Transverse colon (tissue), 4 donors: ENCODE measurements around the gene SREBF2. TPM values are rescaled to one million over a fixed set of nuclear protein-coding genes. Genes with fewer than 3 reads are reported as not detected.

Experiments used
- DNase-seq: peaks from one replicate; pipeline ENCODE4 v3.0.0-alpha.2; 2019
- H3K27ac ChIP-seq, 4 donors: fragments of 200-600 bp; sonication (generic); 2 replicates each; pipeline ENCODE4 v1.5.1; 2016 to 2018; ENCODE audit warnings: inconsistent platforms in 4 of 4
- H3K27me3 ChIP-seq: fragments of 200-600 bp; sonication (generic); 2 replicates; pipeline ENCODE4 v1.5.1; 2017; ENCODE audit warnings: inconsistent platforms
- H3K36me3 ChIP-seq, 4 donors: fragments of 200-600 bp; sonication (generic); 2 replicates each; pipeline ENCODE4 v1.5.1; 2017 to 2019; ENCODE audit warnings: inconsistent platforms in 4 of 4
- H3K4me1 ChIP-seq, 4 donors: fragments of 200-600 bp; sonication (generic); 2 replicates each; pipeline ENCODE4 v1.5.1; 2017 to 2020; ENCODE audit warnings: inconsistent platforms in 4 of 4
- H3K4me3 ChIP-seq, 4 donors: fragments of 200-600 bp; sonication (generic); 1 replicate in 1 of 4; 2 replicates in 3 of 4; pipeline versions ENCODE4 v1.5.1 to v1.6.1; 2017 to 2019; ENCODE audit warnings: inconsistent platforms in 4 of 4
- H3K9me3 ChIP-seq, 2 donors: fragments of 200-600 bp; sonication (generic); 2 replicates each; pipeline ENCODE4 v1.5.1; 2017 to 2019; ENCODE audit warnings: inconsistent platforms in 2 of 2
- EP300 ChIP-seq: sonication (generic); formaldehyde crosslinking; IDR thresholded peaks from one replicate; pipeline ENCODE4 v1.6.1; 2017; ENCODE audit warnings: antibody characterized with exemption, low read depth
- POLR2A ChIP-seq: fragments of 450-650 bp; IDR thresholded peaks from one replicate; pipeline ENCODE4 v1.6.1; 2016; ENCODE audit warnings: antibody characterized with exemption, mild to moderate bottlenecking, moderate library complexity
- POLR2AphosphoS5 ChIP-seq, 3 donors: sonication (generic); formaldehyde crosslinking; IDR thresholded peaks; one replicate each; pipeline ENCODE4 v1.6.1; 2016; ENCODE audit warnings: antibody characterized with exemption in 3 of 3
- WGBS, 2 donors: methylation state at CpG; one replicate each; pipeline ENCODE4 v1.1.5; 2018; ENCODE audit warnings: low coverage in 1 of 2; 5-methylcytosine and 5-hydroxymethylcytosine counted together
- in situ Hi-C, 4 donors: fragments of 200-750 bp; cut with MboI; loops; one replicate each; pipeline versions ENCODE4 v1.15.0 to v1.15.1; 2017; ENCODE audit warnings: low sequenced_read_pairs in 3 of 4, low pct_ligation_motif_present in 1 of 4, low pct_unique_long_range_greater_than_20kb in 1 of 4
- intact Hi-C: fragments of 100-400 bp; cut with DNase I; formaldehyde crosslinking; loops from one replicate; pipeline ENCODE4 v1.15.1; 2023; ENCODE audit warnings: low total_unique reads
- total RNA-seq, 4 donors: library from RNA; depleted of rRNA; stranded (reverse); fragments of >200 nt; gene quantifications; one replicate each; pipeline ENCODE4 v1.1.0, GENCODE V29; 2016
- TF ChIP-seq, protein P1 (sequence below), 5 experiments: fragments of 200-600 bp in 3 of 5; fragments of 450-650 bp in 2 of 5; sonication (generic) in 3 of 5; IDR thresholded peaks; 1 replicate in 2 of 5; 2 replicates in 3 of 5; pipeline ENCODE4 v1.5.1; 2016 to 2017; ENCODE audit warnings: antibody characterized with exemption in 5 of 5, inconsistent platforms in 3 of 5, mild to moderate bottlenecking in 2 of 5, moderate library complexity in 1 of 5

Gene SREBF2
- total RNA-seq, 4 donors from 2014 or later, result 156 to 252 (median 166) TPM

DNA sequence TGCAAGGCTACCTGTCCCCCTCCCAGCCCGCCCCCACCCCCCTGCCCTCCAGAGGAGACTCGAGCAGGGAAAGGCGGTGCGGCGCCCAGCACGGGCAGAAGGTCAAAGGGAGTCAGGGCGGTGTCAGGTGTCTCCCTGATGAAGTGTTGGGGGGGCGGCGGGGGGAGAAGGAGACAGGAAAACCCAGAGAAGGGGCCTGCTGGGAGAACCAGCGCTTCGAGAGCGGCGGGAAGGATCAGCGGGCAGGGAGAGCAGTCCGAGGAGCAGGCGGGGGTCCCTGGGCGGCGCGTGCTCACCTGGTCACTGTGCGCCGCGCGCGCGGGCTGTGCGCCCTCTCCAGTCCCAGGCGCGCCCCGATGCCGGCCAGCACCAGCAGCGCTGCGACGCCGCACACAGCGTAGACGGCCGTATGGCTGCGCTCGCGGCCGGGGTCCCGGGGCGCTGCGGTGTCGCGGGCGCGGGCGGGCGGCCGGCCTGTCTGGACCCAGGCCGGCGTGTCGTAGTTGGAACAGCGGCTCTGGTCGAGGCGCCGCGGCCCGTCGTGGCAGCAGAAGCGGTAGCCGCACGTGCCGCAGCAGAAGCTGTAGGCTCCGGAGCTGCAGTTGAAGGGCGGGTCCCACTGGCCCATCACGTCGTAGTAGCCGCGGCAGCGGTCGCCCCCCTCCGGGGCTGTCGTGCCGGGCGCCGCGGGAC lies 81.1 kb downstream of the SREBF2 start:
- intact Hi-C loops, result no loop called here
- H3K27me3 ChIP-seq, result peaks cover 98% of the 10 kb centered on the region

DNA sequence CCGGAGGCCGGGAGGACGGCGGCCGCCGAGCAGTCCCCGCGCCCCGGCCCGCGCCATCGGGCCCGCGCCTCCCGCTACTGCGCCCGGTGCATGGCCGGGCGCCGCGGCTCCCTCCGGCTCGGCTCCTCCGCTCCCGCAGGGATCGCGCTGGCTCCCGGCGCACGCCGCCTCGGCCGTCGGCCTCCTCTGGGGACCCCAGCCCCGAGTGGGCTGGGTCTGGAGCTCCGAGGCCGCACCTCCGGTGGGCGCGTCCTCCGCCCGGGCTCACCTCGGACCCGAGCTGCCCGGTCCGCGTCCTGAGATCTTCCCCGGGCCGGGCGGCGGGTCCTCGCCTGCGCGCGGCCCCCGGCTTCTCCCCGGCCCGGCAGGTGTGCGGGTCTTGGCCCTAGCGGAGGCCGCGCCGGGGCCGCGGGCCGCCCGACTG lies 81.7 kb downstream of the SREBF2 start:
- intact Hi-C loops, result loop anchor here (5.0 kb wide), 1 partner anchor 32 kb away; no protein-coding TSS in a partner anchor
- TF ChIP-seq POLR2AphosphoS5 (IDR thresholded peaks at IDR 0.05) (no peak), EP300 (no peak), POLR2A (no peak)
- TF ChIP-seq, protein P1, sequence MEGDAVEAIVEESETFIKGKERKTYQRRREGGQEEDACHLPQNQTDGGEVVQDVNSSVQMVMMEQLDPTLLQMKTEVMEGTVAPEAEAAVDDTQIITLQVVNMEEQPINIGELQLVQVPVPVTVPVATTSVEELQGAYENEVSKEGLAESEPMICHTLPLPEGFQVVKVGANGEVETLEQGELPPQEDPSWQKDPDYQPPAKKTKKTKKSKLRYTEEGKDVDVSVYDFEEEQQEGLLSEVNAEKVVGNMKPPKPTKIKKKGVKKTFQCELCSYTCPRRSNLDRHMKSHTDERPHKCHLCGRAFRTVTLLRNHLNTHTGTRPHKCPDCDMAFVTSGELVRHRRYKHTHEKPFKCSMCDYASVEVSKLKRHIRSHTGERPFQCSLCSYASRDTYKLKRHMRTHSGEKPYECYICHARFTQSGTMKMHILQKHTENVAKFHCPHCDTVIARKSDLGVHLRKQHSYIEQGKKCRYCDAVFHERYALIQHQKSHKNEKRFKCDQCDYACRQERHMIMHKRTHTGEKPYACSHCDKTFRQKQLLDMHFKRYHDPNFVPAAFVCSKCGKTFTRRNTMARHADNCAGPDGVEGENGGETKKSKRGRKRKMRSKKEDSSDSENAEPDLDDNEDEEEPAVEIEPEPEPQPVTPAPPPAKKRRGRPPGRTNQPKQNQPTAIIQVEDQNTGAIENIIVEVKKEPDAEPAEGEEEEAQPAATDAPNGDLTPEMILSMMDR (IDR thresholded peaks at IDR 0.05), result no peak
- no peaks in the 10 kb centered on the region for H3K36me3 ChIP-seq
- H3K4me3 ChIP-seq, result peak overlapping the region in 3 of 4 donors; percentile 29 to 57 (median 41)
- in situ Hi-C loops, result no loop called here
- no peak overlapping the region for H3K27ac ChIP-seq
- WGBS, 2 donors, result 1% methylated on average over 35 of the region's 67 CpGs; no CpG with 5 or more reads in 1 of the 2 donors
- peaks cover 97% of the 10 kb centered on the region for H3K27me3 ChIP-seq
- no peak for DNase-seq
- H3K4me1 ChIP-seq, result peaks cover 19 to 52% (median 50%) of the 10 kb centered on the region in 4 donors
- H3K9me3 ChIP-seq, result no peaks in the 10 kb centered on the region

More for the DNA sequence above, 81.1 kb downstream of the SREBF2 start:
- Histone ChIP-seq H3K4me3 (no peak overlapping the region), H3K36me3 (no peaks in the 10 kb centered on the region), H3K4me1 (peaks cover 13 to 48% (median 45%) of the 10 kb centered on the region in 4 donors), H3K9me3 (no peaks in the 10 kb centered on the region), H3K27ac (no peak overlapping the region)
- TF ChIP-seq POLR2AphosphoS5 (IDR thresholded peaks at IDR 0.05) (no peak), EP300 (no peak), POLR2A (no peak)
- TF ChIP-seq, protein P1 (IDR thresholded peaks at IDR 0.05), result no peak
- in situ Hi-C loops, result no loop called here
- WGBS, 2 donors, result 2% methylated on average over 49 of the region's 79 CpGs; no CpG with 5 or more reads in 1 of the 2 donors
- DNase-seq, result no peak

DNA sequence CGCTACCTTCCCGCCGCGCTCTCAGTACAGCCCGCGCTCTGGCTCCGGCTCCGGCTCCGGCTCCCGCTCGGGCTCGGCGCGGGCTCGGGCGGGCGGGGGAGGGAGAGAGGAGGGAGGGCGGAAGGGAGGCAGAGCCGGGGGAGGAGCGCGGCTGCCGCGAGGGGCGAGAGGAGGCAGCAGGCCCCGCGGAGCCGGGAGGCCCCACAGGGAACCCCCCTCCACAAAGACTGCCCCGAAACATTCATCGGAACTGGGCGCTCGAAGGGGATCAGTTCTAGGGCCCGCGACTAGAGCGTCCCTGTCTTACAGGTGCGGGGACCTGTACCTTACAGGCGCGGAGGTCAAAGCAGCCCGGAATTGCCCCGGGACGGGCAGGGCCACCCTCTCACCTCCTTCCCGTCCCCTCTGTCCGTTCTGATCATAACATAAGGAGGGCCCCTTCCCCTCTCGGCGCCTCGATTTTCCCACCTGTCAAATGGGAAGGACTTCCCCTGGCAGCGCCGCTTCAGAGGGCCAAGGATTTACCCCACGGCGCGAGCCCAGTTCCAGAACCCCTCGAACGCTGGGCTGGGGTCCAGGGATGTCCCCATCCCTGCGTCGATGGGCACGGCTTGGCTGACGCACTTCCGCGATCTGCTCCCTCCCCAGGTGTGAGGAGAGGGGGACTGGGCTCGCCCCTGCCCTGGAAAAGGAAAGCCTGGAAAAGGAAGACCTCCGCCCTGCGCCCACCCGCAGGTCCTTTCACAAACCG lies 82.3 kb downstream of the SREBF2 start, which contains the start of gene SHISA8:
Gene SHISA8 (minus strand): TSS at position 40 of the 751 bp plus-strand sequence. CDS start 407 bp downstream, outside the sequence.
- peak; percentile 64 for DNase-seq
- intact Hi-C loops (loop anchor here (5.0 kb wide), 1 partner anchor 33 kb away; no protein-coding TSS in a partner anchor), in situ Hi-C loops (no loop called here)
- 13% methylated on average over 44 of the region's 63 CpGs; no CpG with 5 or more reads in 1 of the 2 donors for whole genome bisulfite sequencing, 2 donors
- Histone ChIP-seq H3K27ac (no peak within 1 kb of the TSS), H3K27me3 (peaks cover 96% of the 10 kb centered on the region), H3K36me3 (no peaks in the 10 kb centered on the region), H3K4me1 (peaks cover 20 to 52% (median 47%) of the 10 kb centered on the region in 4 donors), H3K4me3 (peak within 1 kb of the TSS in 3 of 4 donors; percentile 29 to 57 (median 41)), H3K9me3 (no peaks in the 10 kb centered on the region)
- TF ChIP-seq, protein P1 (IDR thresholded peaks at IDR 0.05), result no peak
- TF ChIP-seq POLR2A, result no peak
- TF ChIP-seq POLR2AphosphoS5 (IDR thresholded peaks at IDR 0.05), result no peak
- no peak for TF ChIP-seq EP300
